ENCODE results near the gene GBE1. TPM values are rescaled to one million over a fixed set of nuclear protein-coding genes. Genes with fewer than 3 reads are reported as not detected.

The GBE1 gene
- total RNA-seq, 1 experiment from 2014 or later, result 9.2 TPM

DNA sequence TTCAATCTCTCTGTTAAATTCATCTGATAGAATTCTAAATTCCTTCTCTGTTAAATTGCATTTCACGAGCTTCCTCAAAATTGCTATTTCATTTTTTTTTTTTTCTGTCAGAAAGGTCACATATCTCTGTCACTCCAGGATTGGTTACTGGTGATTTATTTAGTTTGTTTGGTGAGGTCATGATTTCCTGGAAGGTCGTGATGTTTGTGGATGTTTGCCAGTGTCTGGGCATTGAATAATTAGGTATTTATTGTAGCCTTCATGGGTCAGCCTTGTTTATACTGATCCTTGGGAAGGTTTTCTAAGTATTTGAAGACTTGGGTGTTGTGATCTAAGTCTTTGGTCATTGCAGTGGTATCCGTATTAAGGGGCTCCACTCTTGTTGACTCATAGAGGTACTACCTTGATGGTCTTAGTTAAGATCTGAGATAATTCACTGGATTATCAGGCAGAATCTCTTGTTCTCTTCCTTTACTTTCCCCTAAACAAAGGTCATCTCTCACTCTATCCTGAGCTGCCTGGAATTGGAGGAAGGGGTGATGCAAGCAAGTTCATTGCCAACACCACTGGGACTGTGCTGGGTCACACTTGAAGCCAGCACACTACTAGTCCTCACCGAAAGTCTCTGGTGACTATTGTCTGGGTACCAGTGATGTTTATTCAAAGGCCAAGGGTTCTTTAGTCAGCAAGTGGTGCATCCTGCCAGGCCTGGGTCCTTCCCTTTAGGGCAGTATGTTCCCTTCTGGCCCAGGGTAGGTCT is 231.1 kb downstream of the GBE1 start (continued):
- TF ChIP-seq, protein P1, sequence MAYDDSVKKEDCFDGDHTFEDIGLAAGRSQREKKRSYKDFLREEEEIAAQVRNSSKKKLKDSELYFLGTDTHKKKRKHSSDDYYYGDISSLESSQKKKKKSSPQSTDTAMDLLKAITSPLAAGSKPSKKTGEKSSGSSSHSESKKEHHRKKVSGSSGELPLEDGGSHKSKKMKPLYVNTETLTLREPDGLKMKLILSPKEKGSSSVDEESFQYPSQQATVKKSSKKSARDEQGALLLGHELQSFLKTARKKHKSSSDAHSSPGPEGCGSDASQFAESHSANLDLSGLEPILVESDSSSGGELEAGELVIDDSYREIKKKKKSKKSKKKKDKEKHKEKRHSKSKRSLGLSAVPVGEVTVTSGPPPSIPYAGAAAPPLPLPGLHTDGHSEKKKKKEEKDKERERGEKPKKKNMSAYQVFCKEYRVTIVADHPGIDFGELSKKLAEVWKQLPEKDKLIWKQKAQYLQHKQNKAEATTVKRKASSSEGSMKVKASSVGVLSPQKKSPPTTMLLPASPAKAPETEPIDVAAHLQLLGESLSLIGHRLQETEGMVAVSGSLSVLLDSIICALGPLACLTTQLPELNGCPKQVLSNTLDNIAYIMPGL (CRISPR knock-in tag; IDR thresholded peaks at IDR 0.05), result no peak
- no peak for TF ChIP-seq ZNF219 (CRISPR knock-in tag; IDR thresholded peaks at IDR 0.05; ENCODE audit: borderline replicate concordance)

DNA sequence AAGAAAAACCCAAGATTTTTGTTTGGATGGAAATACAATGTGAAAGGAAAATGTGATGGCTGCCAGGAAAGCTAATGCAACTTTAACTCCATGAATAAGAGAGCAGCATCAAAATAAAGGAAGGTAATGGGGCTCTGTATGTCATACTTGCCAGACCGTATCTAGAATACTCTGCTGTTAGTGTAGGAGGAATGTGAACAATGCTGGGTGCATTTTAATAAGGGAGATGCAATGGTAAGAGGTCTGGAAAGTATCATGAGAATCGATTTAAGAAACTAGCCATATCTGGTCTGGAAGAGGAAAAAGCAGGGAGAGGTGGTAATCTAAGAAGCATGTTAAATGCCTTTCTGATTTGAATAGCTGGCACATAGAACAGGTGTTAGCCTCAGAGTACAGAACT is 239.6 kb downstream of the GBE1 start:
- ATAC-seq, result no peak
- no peak overlapping the region for H3K27ac Mint-ChIP-seq
- TF ChIP-seq, protein P2, sequence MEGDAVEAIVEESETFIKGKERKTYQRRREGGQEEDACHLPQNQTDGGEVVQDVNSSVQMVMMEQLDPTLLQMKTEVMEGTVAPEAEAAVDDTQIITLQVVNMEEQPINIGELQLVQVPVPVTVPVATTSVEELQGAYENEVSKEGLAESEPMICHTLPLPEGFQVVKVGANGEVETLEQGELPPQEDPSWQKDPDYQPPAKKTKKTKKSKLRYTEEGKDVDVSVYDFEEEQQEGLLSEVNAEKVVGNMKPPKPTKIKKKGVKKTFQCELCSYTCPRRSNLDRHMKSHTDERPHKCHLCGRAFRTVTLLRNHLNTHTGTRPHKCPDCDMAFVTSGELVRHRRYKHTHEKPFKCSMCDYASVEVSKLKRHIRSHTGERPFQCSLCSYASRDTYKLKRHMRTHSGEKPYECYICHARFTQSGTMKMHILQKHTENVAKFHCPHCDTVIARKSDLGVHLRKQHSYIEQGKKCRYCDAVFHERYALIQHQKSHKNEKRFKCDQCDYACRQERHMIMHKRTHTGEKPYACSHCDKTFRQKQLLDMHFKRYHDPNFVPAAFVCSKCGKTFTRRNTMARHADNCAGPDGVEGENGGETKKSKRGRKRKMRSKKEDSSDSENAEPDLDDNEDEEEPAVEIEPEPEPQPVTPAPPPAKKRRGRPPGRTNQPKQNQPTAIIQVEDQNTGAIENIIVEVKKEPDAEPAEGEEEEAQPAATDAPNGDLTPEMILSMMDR (IDR thresholded peaks at IDR 0.05), result no peak
- TF ChIP-seq, protein P3, sequence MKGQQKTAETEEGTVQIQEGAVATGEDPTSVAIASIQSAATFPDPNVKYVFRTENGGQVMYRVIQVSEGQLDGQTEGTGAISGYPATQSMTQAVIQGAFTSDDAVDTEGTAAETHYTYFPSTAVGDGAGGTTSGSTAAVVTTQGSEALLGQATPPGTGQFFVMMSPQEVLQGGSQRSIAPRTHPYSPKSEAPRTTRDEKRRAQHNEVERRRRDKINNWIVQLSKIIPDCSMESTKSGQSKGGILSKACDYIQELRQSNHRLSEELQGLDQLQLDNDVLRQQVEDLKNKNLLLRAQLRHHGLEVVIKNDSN (CRISPR knock-in tag; IDR thresholded peaks at IDR 0.05), result no peak
- no peak for TF ChIP-seq NFYB (CRISPR knock-in tag; conservative IDR thresholded peaks at IDR 0.05; ENCODE audit: low read depth)
- TF ChIP-seq ZNF232 (CRISPR knock-in tag; IDR thresholded peaks at IDR 0.05), result no peak
- TF ChIP-seq MYBL2 (CRISPR knock-in tag; IDR thresholded peaks at IDR 0.05), result no peak
- no peak for TF ChIP-seq SMAD4 (CRISPR knock-in tag; IDR thresholded peaks at IDR 0.05)
- TF ChIP-seq, protein P4, sequence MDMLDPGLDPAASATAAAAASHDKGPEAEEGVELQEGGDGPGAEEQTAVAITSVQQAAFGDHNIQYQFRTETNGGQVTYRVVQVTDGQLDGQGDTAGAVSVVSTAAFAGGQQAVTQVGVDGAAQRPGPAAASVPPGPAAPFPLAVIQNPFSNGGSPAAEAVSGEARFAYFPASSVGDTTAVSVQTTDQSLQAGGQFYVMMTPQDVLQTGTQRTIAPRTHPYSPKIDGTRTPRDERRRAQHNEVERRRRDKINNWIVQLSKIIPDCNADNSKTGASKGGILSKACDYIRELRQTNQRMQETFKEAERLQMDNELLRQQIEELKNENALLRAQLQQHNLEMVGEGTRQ (CRISPR knock-in tag; IDR thresholded peaks at IDR 0.05), result no peak
- no peak for TF ChIP-seq CREB1 (CRISPR knock-in tag; IDR thresholded peaks at IDR 0.05)
- peaks cover 20% of the 10 kb centered on the region for H3K9me3 Mint-ChIP-seq
- no peaks in the 10 kb centered on the region for H3K27me3 Mint-ChIP-seq (ENCODE audit: low read depth)
- no peaks in the 10 kb centered on the region for H3K4me1 Mint-ChIP-seq
- DNase-seq (ENCODE audit: low spot score), result no peak
- no peak overlapping the region for H3K4me3 Mint-ChIP-seq
- ChIA-PET CTCF (no interaction called here), POLR2A (no interaction called here)
- peaks cover 2% of the 10 kb centered on the region; the same call in 1 of the 2 replicates for H3K36me3 Mint-ChIP-seq

DNA sequence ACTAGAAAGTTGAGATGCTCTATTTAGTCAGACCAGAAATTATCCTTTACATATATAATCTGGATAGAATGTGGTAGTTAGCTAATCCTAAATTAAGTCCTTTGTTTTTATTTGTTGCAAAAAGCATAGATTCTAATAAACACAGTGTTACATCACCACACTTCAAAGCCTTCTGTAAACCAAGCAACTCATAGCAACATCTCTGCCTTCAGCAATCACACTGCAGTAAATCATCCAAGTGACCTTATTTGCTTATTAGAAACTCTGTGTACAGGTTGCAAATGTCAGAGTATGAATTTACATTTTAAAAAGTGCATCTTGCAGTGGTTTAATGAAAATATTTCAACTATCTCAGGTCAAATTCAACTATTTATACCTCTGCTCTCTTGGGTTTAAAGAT is 242.5 kb downstream of the GBE1 start:
- Mint-ChIP-seq H3K4me1 (no peaks in the 10 kb centered on the region), H3K36me3 (no peaks in the 10 kb centered on the region), H3K27ac (no peak overlapping the region), H3K4me3 (no peak overlapping the region), H3K9me3 (no peaks in the 10 kb centered on the region), H3K27me3 (ENCODE audit: low read depth) (no peaks in the 10 kb centered on the region)
- ChIA-PET CTCF (no interaction called here), POLR2A (no interaction called here)
- no peak for DNase-seq (ENCODE audit: low spot score)
- ATAC-seq, result no peak
- no peak for TF ChIP-seq CBFB (CRISPR knock-in tag; IDR thresholded peaks at IDR 0.05; ENCODE audit: low read depth)
- TF ChIP-seq NR2C2 (CRISPR knock-in tag; IDR thresholded peaks at IDR 0.05), result no peak
- no peak for TF ChIP-seq ZNF263 (CRISPR knock-in tag; IDR thresholded peaks at IDR 0.05; ENCODE audit: low read depth)
- TF ChIP-seq PRRX2 (CRISPR knock-in tag; IDR thresholded peaks at IDR 0.05), result no peak
- no peak for TF ChIP-seq ZNF671 (CRISPR knock-in tag; IDR thresholded peaks at IDR 0.05)
- no peak for TF ChIP-seq MXD4 (CRISPR knock-in tag; IDR thresholded peaks at IDR 0.05; ENCODE audit: borderline replicate concordance)
- TF ChIP-seq, protein P5, sequence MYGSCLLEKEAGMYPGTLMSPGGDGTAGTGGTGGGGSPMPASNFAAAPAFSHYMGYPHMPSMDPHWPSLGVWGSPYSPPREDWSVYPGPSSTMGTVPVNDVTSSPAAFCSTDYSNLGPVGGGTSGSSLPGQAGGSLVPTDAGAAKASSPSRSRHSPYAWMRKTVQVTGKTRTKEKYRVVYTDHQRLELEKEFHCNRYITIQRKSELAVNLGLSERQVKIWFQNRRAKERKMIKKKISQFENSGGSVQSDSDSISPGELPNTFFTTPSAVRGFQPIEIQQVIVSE (CRISPR knock-in tag; IDR thresholded peaks at IDR 0.05; ENCODE audit: borderline replicate concordance), result no peak
- TF ChIP-seq NFE2L1 (CRISPR knock-in tag; IDR thresholded peaks at IDR 0.05), result no peak
- TF ChIP-seq, protein P6, sequence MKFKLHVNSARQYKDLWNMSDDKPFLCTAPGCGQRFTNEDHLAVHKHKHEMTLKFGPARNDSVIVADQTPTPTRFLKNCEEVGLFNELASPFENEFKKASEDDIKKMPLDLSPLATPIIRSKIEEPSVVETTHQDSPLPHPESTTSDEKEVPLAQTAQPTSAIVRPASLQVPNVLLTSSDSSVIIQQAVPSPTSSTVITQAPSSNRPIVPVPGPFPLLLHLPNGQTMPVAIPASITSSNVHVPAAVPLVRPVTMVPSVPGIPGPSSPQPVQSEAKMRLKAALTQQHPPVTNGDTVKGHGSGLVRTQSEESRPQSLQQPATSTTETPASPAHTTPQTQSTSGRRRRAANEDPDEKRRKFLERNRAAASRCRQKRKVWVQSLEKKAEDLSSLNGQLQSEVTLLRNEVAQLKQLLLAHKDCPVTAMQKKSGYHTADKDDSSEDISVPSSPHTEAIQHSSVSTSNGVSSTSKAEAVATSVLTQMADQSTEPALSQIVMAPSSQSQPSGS (CRISPR knock-in tag; IDR thresholded peaks at IDR 0.05; ENCODE audit: borderline replicate concordance, low read depth), result no peak
- TF ChIP-seq, protein P7, sequence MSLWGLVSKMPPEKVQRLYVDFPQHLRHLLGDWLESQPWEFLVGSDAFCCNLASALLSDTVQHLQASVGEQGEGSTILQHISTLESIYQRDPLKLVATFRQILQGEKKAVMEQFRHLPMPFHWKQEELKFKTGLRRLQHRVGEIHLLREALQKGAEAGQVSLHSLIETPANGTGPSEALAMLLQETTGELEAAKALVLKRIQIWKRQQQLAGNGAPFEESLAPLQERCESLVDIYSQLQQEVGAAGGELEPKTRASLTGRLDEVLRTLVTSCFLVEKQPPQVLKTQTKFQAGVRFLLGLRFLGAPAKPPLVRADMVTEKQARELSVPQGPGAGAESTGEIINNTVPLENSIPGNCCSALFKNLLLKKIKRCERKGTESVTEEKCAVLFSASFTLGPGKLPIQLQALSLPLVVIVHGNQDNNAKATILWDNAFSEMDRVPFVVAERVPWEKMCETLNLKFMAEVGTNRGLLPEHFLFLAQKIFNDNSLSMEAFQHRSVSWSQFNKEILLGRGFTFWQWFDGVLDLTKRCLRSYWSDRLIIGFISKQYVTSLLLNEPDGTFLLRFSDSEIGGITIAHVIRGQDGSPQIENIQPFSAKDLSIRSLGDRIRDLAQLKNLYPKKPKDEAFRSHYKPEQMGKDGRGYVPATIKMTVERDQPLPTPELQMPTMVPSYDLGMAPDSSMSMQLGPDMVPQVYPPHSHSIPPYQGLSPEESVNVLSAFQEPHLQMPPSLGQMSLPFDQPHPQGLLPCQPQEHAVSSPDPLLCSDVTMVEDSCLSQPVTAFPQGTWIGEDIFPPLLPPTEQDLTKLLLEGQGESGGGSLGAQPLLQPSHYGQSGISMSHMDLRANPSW (CRISPR knock-in tag; conservative IDR thresholded peaks at IDR 0.05; ENCODE audit: low read depth), result no peak
- TF ChIP-seq, protein P8, sequence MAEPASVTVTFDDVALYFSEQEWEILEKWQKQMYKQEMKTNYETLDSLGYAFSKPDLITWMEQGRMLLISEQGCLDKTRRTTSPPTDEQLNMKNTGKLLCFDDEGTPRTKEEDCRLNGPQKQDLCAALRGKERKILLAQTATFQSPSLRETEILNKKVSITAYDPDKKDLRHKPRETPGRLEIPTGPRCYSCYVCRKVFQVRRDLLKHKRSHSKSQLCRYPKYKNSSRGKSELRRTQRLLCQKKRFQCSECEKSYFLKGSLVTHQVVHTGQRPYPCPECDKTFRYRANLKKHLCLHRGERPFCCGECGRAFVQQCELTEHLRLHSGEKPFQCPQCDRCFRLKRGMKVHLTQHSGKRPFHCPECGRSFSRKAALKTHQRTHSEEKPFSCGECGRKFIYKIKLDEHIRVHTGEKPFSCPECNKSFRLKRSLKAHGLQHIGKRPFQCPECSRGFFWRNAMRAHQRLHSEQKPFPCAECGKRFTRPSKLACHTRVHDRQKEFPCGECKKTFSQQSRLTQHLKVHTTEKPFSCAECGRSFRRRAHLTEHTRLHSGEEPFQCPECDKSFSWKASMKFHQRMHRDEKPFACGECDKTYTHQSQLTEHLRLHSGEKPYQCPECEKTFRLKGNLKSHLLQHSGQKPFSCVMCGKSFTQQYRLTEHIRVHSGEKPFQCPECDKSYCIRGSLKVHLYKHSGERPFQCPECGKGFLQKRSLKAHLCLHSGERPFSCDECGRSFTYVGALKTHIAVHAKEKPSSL (CRISPR knock-in tag; conservative IDR thresholded peaks at IDR 0.05), result no peak
